Fibroblast of lung (primary cell): Measurements from ENCODE around the gene NPAT. TPM values are rescaled to one million over a fixed set of nuclear protein-coding genes. Genes with fewer than 3 reads are reported as not detected.

Source experiments
- DNase-seq, 2 donors: peaks; one replicate each; pipeline versions ENCODE4 v3.0.0 to v3.0.0-alpha.2; 2010; ENCODE audit warnings: low read depth in 2 of 2
- H2AFZ ChIP-seq: 2 replicates; pipeline ENCODE4 v1.5.1; 2012; ENCODE audit warnings: low read length, control low read depth, inconsistent platforms
- H3K27ac ChIP-seq: 2 replicates; pipeline ENCODE4 v1.5.1; 2011; ENCODE audit warnings: low read length, control low read depth; ENCODE audit not compliant: insufficient read depth
- H3K27me3 ChIP-seq: 2 replicates; pipeline ENCODE4 v1.5.1; 2011; ENCODE audit warnings: mild to moderate bottlenecking, low read length; ENCODE audit not compliant: control insufficient read depth, insufficient read depth
- H3K36me3 ChIP-seq: 2 replicates; pipeline ENCODE4 v1.5.1; 2011; ENCODE audit warnings: low read length; ENCODE audit not compliant: control insufficient read depth, insufficient read depth
- H3K4me1 ChIP-seq: 2 replicates; pipeline ENCODE4 v1.5.1; 2011; ENCODE audit warnings: low read length; ENCODE audit not compliant: control insufficient read depth, insufficient read depth; ENCODE audit errors: extremely low read depth
- H3K4me2 ChIP-seq: 2 replicates; pipeline ENCODE4 v1.5.1; 2011; ENCODE audit warnings: low read length, control low read depth; ENCODE audit not compliant: insufficient read depth; ENCODE audit errors: extremely low read depth
- H3K4me3 ChIP-seq, 4 experiments: fragments of 200-600 bp in 1 of 4; sonication (generic) in 1 of 4; replicated peaks in 1 of 4; 2 replicates each; pipeline ENCODE4 v1.5.1; 2011 to 2016; ENCODE audit warnings: low read length in 4 of 4, low read depth in 3 of 4, mild to moderate bottlenecking in 3 of 4, control low read depth in 2 of 4, inconsistent platforms in 1 of 4, mixed read lengths in 1 of 4; ENCODE audit not compliant: insufficient read depth in 1 of 4; ENCODE audit errors: control extremely low read depth in 1 of 4
- H3K79me2 ChIP-seq: 2 replicates; pipeline ENCODE4 v1.5.1; 2012; ENCODE audit warnings: mild to moderate bottlenecking, low read length, inconsistent platforms; ENCODE audit not compliant: control insufficient read depth, insufficient read depth
- H3K9ac ChIP-seq: 2 replicates; pipeline ENCODE4 v1.5.1; 2011; ENCODE audit warnings: mild to moderate bottlenecking, low read length, control low read depth; ENCODE audit not compliant: insufficient read depth
- H3K9me3 ChIP-seq: 2 replicates; pipeline ENCODE4 v1.5.1; 2012; ENCODE audit warnings: low read depth, low read length; ENCODE audit not compliant: control insufficient read depth, insufficient read depth
- H4K20me1 ChIP-seq: 2 replicates; pipeline ENCODE4 v1.5.1; 2011; ENCODE audit warnings: low read length; ENCODE audit not compliant: control insufficient read depth, insufficient read depth; ENCODE audit errors: extremely low read depth
- EZH2 ChIP-seq: IDR thresholded peaks from 2 replicates; pipeline ENCODE4 v1.5.1; 2012; ENCODE audit warnings: low read length, control low read depth, mild to moderate bottlenecking; ENCODE audit errors: missing control alignments
- polyA plus RNA-seq, 2 donors: library from polyadenylated mRNA; depleted of rRNA in 1 of 2; stranded (reverse) in 1 of 2; unstranded in 1 of 2; fragments of >200 nt; gene quantifications; 2 replicates each; pipeline ENCODE4 v1.2.1, GENCODE V29; 2011 to 2012; ENCODE audit warnings: missing spikeins in 1 of 2
- total RNA-seq: library from RNA; depleted of rRNA; stranded (reverse); fragments of >200 nt; gene quantifications from 2 replicates; pipeline ENCODE4 v1.2.1, GENCODE V29; 2014
- TF ChIP-seq, protein P1 (sequence below), 2 donors: IDR thresholded peaks in 1 of 2; conservative IDR thresholded peaks in 1 of 2; 1 replicate in 1 of 2; 2 replicates in 1 of 2; pipeline ENCODE4 v1.5.1; 2011 to 2012; ENCODE audit warnings: low read length in 2 of 2, control low read depth in 1 of 2, inconsistent platforms in 1 of 2, low read depth in 1 of 2, mild to moderate bottlenecking in 1 of 2

Gene NPAT
- total and polyA plus RNA-seq, 2 donors (not counting 1 experiment from before 2014, with no cell fraction given) = 10.9 to 12.7 TPM

DNA sequence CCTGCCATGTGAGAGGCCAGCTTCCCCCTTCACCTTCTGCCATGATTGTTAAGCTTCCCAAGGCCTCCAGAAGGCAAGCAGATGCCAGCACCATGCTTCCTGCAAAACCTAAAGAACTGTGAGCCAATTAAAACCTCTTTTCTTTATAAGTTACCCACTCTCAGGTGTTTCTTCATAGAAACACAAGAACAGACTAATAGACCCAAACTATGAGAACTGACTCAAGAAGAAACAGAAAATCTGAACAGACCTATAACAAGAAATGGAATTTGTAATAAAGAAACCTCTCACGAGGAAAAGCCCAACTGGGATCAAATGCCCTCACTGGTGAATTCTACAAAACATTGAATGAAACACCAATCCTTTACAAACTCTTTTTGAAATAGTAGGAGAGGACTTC lies 12.0 kb downstream of the NPAT start:
- Histone ChIP-seq H3K9ac (no peak overlapping the region), H3K4me1 (no peaks in the 10 kb centered on the region), H3K27ac (no peak overlapping the region), H3K79me2 (peaks cover 12% of the 10 kb centered on the region), H3K27me3 (no peaks in the 10 kb centered on the region), H3K9me3 (no peaks in the 10 kb centered on the region), H3K36me3 (peaks cover 3% of the 10 kb centered on the region), H4K20me1 (no peaks in the 10 kb centered on the region), H3K4me2 (no peak overlapping the region), H3K4me3 (no peak overlapping the region), H2AFZ (no peak overlapping the region)
- no peak for DNase-seq
- TF ChIP-seq EZH2 = no peak
- TF ChIP-seq, protein P1, sequence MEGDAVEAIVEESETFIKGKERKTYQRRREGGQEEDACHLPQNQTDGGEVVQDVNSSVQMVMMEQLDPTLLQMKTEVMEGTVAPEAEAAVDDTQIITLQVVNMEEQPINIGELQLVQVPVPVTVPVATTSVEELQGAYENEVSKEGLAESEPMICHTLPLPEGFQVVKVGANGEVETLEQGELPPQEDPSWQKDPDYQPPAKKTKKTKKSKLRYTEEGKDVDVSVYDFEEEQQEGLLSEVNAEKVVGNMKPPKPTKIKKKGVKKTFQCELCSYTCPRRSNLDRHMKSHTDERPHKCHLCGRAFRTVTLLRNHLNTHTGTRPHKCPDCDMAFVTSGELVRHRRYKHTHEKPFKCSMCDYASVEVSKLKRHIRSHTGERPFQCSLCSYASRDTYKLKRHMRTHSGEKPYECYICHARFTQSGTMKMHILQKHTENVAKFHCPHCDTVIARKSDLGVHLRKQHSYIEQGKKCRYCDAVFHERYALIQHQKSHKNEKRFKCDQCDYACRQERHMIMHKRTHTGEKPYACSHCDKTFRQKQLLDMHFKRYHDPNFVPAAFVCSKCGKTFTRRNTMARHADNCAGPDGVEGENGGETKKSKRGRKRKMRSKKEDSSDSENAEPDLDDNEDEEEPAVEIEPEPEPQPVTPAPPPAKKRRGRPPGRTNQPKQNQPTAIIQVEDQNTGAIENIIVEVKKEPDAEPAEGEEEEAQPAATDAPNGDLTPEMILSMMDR (conservative IDR thresholded peaks at IDR 0.05 in 1 of 2, IDR thresholded peaks at IDR 0.05 in 1 of 2; ENCODE audit: low read depth in 1 of 2, low read length in 2 of 2) = no peak

DNA sequence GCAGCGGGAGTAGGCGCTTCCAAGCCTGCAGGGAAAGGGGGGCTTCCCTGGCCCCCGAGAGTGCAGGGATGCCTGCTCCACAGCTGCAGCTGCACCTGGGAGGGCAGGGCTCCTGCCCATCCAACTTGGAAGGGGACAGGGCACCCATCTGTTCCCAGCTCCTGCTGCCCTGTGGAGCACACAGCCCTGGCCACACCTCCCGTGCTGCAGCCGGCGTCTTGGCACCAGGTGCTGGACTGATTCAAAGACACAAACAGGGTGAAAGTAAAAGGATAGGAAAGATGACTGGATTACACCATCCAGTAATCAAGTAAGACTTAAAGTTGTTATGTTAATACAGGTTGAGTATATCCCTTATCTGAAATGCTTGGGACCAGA lies 14.8 kb downstream of the NPAT start:
- peaks cover 5% of the 10 kb centered on the region for H3K79me2 ChIP-seq

GRCh38 chr11:108206969-108207682 lies 15.3 kb downstream of the NPAT start:
- Histone ChIP-seq H3K9me3 (no peaks in the 10 kb centered on the region), H3K27ac (no peak overlapping the region), H4K20me1 (no peaks in the 10 kb centered on the region), H3K4me3 (no peak overlapping the region), H3K9ac (no peak overlapping the region), H2AFZ (no peak overlapping the region), H3K79me2 (peaks cover 5% of the 10 kb centered on the region), H3K4me2 (no peak overlapping the region), H3K36me3 (peaks cover 3% of the 10 kb centered on the region), H3K27me3 (no peaks in the 10 kb centered on the region), H3K4me1 (no peaks in the 10 kb centered on the region)
- no peak for DNase-seq
- TF ChIP-seq, protein P1 (conservative IDR thresholded peaks at IDR 0.05 in 1 of 2, IDR thresholded peaks at IDR 0.05 in 1 of 2; ENCODE audit: low read depth in 1 of 2, low read length in 2 of 2) = no peak
- TF ChIP-seq EZH2 = no peak

More for the DNA sequence above, 14.8 kb downstream of the NPAT start:
- Histone ChIP-seq H3K4me1 (no peaks in the 10 kb centered on the region), H3K27me3 (no peaks in the 10 kb centered on the region), H2AFZ (no peak overlapping the region), H3K27ac (no peak overlapping the region), H3K9me3 (no peaks in the 10 kb centered on the region), H3K4me2 (no peak overlapping the region), H3K4me3 (no peak overlapping the region), H4K20me1 (no peaks in the 10 kb centered on the region), H3K9ac (no peak overlapping the region), H3K36me3 (peaks cover 3% of the 10 kb centered on the region)
- TF ChIP-seq, protein P1 (conservative IDR thresholded peaks at IDR 0.05 in 1 of 2, IDR thresholded peaks at IDR 0.05 in 1 of 2; ENCODE audit: low read depth in 1 of 2, low read length in 2 of 2) = no peak
- DNase-seq = no peak
